Caki2 (cell line): ENCODE data around the gene MLXIP. TPM values are rescaled to one million over a fixed set of nuclear protein-coding genes. Genes with fewer than 3 reads are reported as not detected.

ENCODE experiments used
- DNase-seq: peaks from one replicate; pipeline ENCODE4 v3.0.0-alpha.2; 2015; ENCODE audit warnings: low read depth
- in situ Hi-C: cut with HindIII; loops from 2 replicates; pipeline ENCODE4 v1.10.0; 2016; ENCODE audit warnings: low sequenced_read_pairs, low pct_unique_long_range_greater_than_20kb, mixed read lengths
- total RNA-seq: library from RNA; depleted of rRNA; stranded (reverse); fragments of >200 nt; shearing (Covaris generic); gene quantifications from 2 replicates; pipeline ENCODE4 v1.2.3, GENCODE V29; 2014; ENCODE audit warnings: low replicate concordance

Gene MLXIP
- total RNA-seq, 1 experiment from 2014 or later, result 7.0 TPM

DNA sequence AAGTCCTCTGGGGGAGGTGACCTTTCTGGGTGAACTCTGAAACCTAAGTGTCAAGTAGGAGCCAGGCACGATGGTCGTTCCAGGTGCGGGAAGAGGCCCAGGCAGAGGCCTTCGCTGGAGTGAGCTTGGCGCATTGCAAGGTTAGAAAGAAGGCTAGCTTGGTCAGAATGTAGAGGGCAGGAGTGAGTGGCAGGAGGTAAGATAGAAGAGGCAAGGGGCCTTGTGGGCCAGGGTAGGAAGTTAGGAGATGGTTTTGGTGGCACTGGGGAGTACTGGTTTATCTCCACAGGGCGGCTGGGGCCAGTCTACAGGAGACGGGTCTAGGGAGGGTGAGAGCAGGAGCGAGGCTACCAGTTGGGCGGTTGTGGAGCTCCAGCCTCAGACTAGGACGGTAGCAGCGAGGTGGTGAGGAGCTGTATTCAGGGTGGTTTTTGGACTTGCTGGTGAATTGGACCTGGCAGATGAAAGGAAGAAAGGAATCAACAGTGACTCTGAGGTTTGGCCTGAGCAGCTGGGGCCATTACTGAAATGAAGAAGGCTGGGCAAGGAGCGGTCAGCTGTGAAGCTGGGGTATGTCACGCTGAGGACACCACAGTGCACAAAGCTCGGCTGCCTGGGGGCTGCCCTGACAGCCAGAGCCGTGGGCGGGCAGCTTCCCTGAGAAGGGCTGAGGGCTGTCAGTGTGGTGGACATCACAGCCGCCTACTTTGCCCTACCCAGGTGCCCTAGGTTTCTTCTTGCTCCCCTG lies 9.0 kb downstream of the MLXIP start:
- DNase-seq, result no peak
- in situ Hi-C loops, result no loop called here

- DNase-seq, result no peak
- in situ Hi-C loops, result no loop called here
Measured at GRCh38 chr12:122088179-122088810, 9.7 kb downstream of the MLXIP start.

- no peak for DNase-seq
- in situ Hi-C loops, result no loop called here
Measured at GRCh38 chr12:122089077-122089476, 10.5 kb downstream of the MLXIP start.

DNA sequence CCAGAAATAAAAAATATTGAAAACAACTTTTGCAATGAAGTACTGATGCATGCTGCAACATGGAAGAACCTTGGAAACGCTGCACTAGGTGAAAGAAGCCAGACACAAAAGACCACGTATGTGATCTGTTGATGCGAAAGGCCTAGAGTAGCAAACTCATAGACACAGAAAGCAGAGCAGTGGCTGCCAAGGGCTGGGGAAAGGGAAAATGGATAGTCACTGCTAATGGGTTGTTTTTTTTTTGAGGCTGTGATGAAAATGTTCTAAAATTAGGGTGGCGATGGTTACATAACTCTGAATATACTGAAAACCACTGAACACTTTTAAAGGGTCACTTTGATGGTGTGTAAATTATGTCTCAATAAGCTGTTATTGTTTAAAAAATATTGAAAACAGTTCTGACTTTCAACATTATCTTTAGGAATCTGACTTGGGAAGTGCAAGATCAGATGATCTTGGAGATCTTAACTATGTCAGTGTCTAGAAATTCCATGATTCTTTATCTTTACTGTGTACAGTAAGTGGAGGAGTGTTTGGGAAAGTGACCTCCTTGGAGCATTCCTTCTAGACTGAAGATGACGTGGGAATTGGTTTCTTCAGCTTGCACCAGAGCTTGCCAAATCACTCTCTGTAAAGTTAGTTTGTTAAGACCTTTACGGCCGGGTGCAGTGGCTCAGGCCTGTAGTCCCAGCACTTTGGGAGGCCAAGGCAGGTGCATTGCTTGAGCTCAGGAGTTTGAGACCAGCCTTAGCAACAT lies 12.4 kb downstream of the MLXIP start:
- in situ Hi-C loops, result no loop called here
- DNase-seq, result no peak

DNA sequence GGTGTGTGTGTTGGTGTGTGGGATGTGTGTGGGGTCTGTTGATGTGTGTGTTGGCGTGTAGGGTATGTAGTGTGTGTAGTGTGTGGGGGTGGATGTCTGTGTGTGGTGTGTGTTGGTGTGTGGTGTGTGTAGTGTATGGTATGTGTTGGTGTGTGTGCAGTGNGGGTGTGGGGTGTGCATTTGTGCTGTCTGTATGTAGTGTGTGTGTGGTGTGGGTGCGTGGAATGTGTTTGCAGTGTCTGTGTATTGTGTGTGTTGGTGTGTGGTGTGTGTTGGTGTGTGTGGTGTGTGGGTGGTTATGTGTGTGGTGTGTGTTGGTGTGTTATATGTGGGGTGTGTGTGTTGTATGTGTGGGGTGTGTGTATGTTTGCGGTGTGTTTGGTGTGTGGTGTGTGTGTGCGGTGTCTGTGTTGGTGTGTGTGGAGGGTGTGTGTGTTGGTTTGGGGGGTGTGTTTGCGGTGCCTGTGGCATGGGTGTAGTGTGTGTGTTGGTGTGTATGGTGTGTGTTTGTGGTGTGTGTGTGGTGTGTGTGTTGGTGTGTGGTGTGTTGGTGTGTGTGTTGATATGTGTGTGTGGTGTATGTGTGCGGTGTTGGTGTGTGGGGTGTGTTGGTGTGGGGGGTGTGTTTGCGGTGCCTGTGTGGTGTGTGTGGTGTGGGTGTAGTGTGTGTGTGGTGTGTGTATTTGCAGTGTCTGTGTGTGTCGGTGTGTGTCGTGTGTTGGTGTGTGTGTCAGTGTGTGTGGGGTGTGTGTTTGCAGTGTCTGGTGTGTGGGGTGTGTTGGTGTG lies 14.7 kb downstream of the MLXIP start:
- in situ Hi-C loops, result no loop called here

GRCh38 chr12:122094137-122094734 lies 15.7 kb downstream of the MLXIP start:
- no peak for DNase-seq

More for the DNA sequence above, 14.7 kb downstream of the MLXIP start:
- no peak for DNase-seq

DNA sequence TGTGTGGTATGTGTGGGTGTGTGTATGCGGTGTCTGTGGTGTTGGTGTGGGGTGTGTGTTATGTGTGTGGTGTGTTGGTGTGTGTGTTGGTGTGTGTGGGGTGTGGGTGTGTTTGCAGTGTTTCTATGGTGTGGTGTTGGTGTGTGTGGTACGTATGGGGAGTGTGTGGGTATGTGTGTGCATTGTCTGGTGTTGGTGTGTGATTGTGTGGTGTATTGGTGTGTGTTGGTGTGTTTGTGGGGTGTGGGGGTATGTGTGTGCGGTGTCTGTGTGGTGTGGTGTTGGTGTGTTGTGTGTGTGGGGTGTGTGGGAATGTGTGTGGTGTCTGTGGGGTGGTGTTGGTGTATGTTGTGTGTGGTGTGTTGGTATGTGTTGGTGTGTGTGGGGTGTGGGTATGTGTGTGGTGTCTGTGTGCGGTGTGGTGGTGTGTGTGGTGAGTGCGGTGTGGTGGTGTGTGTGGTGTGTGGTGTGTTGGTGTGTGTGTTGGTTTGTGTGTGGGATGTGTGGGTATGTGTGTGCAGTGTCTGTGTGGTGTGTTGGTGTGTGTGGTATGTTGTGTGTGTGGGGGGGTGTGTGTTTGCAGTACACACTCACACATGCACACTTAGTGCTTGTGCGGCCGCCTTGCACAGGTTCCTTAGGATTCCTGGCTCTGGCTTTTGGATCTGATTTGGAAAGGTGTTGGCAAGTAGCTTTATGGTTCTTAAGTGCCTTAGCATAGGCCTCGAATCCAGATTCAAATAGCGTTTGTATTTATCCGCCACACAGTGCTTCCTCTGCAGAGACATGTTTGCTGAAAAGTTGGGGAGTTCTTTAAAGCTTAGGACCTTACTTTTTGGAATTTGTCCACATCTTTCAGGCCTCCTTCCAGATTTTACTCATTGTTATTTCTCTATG lies 16.4 kb downstream of the MLXIP start:
- in situ Hi-C loops, result no loop called here
- DNase-seq, result no peak

More at GRCh38 chr12:122094137-122094734, 15.7 kb downstream of the MLXIP start:
- in situ Hi-C loops, result no loop called here

DNA sequence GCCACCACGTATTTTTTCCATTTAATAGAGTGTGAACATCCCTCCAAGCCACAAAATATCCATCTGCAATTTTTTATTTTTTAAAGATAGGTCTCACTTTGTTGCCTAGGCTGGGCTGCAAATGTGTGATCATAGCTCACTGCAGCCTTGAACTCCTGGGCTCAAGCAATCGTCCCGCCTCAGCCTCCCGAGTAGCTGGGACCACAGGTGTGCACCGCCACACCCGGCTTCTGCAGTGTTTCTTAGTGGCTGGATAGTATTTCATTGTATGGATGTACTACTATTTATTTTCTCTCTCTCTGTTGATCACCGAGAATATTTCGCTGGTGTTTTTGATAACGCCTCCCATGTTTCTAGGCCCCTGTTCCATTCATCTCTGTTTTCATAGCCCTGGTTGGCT lies 17.5 kb downstream of the MLXIP start:
- in situ Hi-C loops, result no loop called here
- no peak for DNase-seq

DNA sequence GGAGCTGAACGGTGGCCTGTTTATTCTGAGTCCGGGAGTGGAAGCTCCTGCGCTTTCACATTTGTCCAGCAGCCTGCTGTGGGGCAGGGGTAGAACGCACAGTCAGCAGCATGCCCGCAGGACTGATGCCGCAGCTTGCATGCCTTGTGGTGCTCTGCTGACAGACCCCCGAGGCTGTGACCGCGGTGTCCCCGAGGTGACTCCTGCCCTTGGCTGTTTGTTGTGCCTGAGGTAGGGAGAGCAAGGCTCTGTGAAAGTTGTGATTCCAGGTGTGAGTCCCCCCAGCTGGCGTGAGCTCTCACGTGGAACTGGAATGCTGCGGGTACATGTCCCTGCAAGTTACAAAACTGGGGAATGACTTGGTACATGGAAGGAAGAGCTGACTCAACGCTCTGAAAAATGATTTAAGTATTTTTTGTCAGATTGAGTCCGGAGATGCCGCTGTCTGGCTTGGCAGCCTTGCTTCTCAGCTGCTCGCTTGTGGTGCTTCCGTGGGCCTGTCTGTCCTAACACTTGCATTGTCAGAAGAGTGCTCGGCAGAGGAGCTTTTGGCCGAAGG lies 18.1 kb downstream of the MLXIP start:
- DNase-seq, result peak; percentile 84
- in situ Hi-C loops, result no loop called here

DNA sequence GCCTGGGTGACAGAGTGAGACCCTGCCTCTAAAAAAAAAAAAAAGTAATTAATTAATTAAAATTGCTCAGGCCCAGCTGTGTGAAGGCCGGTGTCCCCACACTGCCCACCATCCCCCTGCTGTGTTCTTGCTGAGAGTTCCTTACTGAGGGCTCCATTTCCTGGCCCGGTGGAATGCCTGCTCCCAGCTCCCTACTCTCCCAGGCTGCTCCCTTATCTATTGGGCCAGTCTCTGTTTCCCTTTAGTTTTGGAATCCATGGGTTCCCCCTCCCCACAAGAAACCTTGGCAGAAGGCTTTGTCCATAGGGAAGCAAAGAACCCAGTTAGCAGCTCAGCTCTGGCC lies 19.0 kb downstream of the MLXIP start:
- in situ Hi-C loops, result no loop called here
- DNase-seq, result no peak

DNA sequence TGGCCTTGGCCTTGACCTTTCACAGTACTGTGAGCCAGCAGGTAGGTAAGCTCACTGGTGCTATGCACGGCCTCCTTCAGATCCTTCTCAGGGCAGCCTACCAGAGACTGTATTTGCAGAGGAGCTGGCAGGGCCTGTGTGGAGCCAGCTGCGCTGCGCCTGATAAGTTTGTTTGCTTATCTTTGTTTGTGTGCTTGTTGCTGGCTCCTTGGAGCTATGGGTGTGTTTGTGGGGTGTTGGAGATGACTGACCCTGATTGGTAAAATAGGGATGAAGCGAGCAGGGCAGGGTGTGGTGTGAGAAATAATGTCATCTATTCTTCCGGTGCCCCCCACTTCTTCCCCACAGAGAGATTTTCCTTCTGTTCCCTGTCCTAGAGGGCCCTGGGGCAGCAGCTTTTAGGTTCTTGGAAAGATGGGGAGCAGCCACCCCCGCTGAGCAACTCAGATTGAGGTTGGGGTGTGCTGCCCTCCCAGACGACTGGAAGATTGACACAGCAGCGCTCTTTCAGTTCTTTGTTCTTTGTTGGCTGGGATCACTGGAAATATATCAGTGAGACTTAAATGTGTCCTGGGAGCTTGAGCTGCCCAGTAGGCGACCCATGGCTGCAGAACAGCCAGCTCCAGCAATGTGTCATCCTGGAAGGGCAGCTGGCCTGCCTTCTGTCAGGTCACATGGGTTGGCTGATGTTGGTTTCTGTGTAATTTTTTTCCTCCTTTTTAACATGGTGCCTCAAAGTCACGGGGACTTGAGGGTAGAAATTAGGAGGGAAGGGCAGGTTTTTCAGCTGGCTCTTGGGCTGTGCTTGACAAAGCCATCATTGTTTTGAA lies 19.6 kb downstream of the MLXIP start:
- in situ Hi-C loops, result no loop called here
- DNase-seq, result peak; percentile 65

DNA sequence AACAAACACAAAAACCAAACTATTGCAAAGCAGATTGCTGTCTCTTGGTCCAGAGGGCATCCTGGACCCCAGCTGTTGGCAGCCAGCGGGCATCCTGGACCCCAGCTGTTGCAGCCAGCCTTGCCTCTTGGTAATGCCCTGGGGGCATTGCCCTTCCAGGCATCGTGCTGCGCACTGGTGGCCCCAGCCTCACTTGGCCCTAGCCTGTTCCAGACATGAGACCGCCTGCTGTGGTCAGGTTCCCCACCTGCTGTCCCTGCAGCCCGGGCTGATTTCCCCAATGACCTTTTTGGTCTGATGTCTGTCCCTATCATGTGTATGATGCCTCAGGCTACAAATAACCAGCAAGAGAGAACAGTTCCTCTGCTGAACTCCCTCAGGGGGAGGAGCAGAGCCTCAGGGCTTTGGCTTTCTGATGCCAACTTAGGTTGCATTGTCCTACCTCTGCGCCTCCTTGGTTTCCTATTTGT lies 20.8 kb downstream of the MLXIP start:
- in situ Hi-C loops, result no loop called here
- no peak for DNase-seq

DNA sequence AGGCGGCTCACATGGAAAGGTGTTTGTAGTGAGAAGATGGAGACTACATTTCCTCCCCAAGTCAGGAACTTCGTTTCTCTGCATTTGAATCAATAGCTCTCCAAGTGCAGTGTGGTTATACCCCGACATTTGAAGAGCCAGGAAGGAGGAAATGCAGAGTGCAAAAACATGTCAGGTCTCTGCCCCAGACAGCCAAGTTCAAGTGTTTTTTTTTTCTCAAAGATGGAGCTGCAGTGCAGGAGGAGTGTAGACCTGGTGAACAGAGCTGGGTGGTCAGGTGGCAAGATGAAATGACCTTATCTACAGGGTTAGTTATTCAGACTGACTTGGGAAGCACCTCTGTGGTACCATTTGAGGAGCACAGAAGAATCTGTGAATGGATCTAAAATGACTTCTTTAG lies 21.3 kb downstream of the MLXIP start:
- in situ Hi-C loops, result no loop called here
- DNase-seq, result no peak

DNA sequence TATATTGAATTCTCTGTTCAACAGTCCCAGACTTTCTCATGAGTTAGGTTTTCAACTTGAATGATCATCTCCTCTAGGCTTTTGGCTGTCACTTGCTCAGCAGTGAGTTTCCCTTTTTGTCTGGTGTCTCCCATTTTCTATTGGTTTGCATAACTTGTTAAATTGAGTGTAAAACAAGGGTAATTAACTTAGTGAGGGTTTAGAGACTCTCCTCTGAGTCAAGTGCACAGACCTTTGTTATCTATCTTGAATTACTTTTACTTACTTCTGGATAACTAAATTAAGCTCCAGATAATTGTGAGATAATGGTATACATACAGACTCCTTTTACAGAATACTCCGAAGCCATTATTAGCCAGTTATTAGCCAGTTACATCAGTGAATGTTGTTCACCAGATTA lies 22.0 kb downstream of the MLXIP start:
- in situ Hi-C loops, result no loop called here
- DNase-seq, result no peak

DNA sequence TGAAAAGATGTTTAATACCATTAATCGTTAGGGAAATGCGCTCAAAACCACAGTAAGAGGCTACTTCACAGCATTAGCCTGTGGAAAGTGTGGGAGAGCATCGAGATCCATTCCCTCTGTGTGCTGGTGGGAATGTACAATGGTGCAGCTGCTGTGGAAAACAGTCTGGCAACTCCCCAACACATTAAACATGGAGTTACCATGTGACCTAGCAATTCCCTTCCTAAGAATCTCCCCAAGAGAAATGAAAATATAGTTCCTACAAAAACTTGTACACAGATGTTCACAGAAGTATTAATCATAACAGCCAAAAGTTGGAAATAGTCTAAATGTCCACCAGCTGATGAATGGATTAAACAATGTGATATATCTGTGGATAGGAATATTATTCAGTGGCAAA lies 23.8 kb downstream of the MLXIP start:
- in situ Hi-C loops, result no loop called here

DNA sequence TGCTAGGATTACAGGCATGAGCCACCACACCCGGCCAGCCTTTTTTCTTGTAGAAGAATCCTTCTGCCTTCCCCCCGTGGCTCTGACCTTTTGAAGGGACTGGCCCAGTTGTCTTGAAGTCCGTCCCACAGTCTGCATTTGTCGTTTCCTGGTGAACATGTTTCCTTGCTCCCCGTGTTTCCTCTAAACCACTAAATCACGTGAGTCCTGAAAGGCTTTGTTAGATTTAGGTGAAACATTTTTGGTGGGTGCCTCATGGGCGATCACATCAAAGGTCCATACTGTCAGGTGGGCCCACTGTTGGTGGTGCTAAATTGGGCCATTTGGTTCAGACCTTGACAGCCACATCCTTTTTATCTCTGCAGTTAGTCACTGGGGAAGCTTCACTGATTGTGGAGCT lies 26.3 kb downstream of the MLXIP start:
- in situ Hi-C loops, result no loop called here

More for the DNA sequence above, 23.8 kb downstream of the MLXIP start:
- no peak for DNase-seq

More for the DNA sequence above, 26.3 kb downstream of the MLXIP start:
- no peak for DNase-seq
